ENCODE measurements around the gene KCNQ2. TPM values are rescaled to one million over a fixed set of nuclear protein-coding genes. Genes with fewer than 3 reads are reported as not detected.

The KCNQ2 gene
- total RNA-seq, 1 donor from 2014 or later: 39.5 TPM

- H3K4me1 Mint-ChIP-seq: peaks cover 21% of the 10 kb centered on the region
- peak overlapping the region; percentile 0 for H3K27ac Mint-ChIP-seq
Observed at GRCh38 chr20:63430891-63431290, 41.6 kb downstream of the KCNQ2 start.

GRCh38 chr20:63429992-63430391, 42.5 kb downstream of the KCNQ2 start:
- H3K27ac ChIP-seq: no peak overlapping the region
- no peak overlapping the region for H3K4me2 ChIP-seq
- no peaks in the 10 kb centered on the region for H3K9me3 ChIP-seq (ENCODE audit: low read depth)
- no peak overlapping the region for H3K27ac Mint-ChIP-seq
- DNase-seq (ENCODE audit: low spot score): no peak
- peaks cover 16% of the 10 kb centered on the region for H3K4me1 Mint-ChIP-seq
- no peak overlapping the region for H3K4me3 Mint-ChIP-seq
- no peaks in the 10 kb centered on the region for H3K4me1 ChIP-seq
- H3F3A ChIP-seq (ENCODE audit: low read depth): peaks cover 20% of the 10 kb centered on the region
- H4K20me1 ChIP-seq (ENCODE audit: low read depth): no peaks in the 10 kb centered on the region
- H2AFZ ChIP-seq (replicated peaks): no peak overlapping the region
- H3K9ac ChIP-seq: no peak overlapping the region
- peaks cover 14% of the 10 kb centered on the region for H3K36me3 Mint-ChIP-seq
- TF ChIP-seq EZH2phosphoT487 (IDR thresholded peaks at IDR 0.05) (no peak), EZH2 (IDR thresholded peaks at IDR 0.05) (no peak), CTCF (IDR thresholded peaks at IDR 0.05) (no peak)
- no peaks in the 10 kb centered on the region for H3K79me2 ChIP-seq (ENCODE audit: low read depth)
- no peak overlapping the region for H3K4me3 ChIP-seq
- no peaks in the 10 kb centered on the region for H3K27me3 ChIP-seq
- peaks cover 2% of the 10 kb centered on the region for H3K27me3 Mint-ChIP-seq (ENCODE audit: insufficient read depth, low read depth)
- H3K36me3 ChIP-seq: no peaks in the 10 kb centered on the region
- H3K9me3 Mint-ChIP-seq: peaks cover 1% of the 10 kb centered on the region

More at GRCh38 chr20:63430891-63431290, 41.6 kb downstream of the KCNQ2 start:
- peaks cover 11% of the 10 kb centered on the region for H3K36me3 Mint-ChIP-seq
- H3K4me2 ChIP-seq: no peak overlapping the region
- H2AFZ ChIP-seq (replicated peaks): no peak overlapping the region
- no peaks in the 10 kb centered on the region for H3K9me3 Mint-ChIP-seq
- no peaks in the 10 kb centered on the region for H3K27me3 ChIP-seq
- no peak overlapping the region for H3K4me3 ChIP-seq
- H3K27ac ChIP-seq: no peak overlapping the region
- TF ChIP-seq EZH2 (IDR thresholded peaks at IDR 0.05) (no peak), EZH2phosphoT487 (IDR thresholded peaks at IDR 0.05) (no peak), CTCF (IDR thresholded peaks at IDR 0.05) (no peak)
- no peaks in the 10 kb centered on the region for H3K27me3 Mint-ChIP-seq (ENCODE audit: insufficient read depth, low read depth)
- no peaks in the 10 kb centered on the region for H3K79me2 ChIP-seq (ENCODE audit: low read depth)
- H3K9ac ChIP-seq: no peak overlapping the region
- no peaks in the 10 kb centered on the region for H3K9me3 ChIP-seq (ENCODE audit: low read depth)
- H3K36me3 ChIP-seq: no peaks in the 10 kb centered on the region
- no peak overlapping the region for H3K4me3 Mint-ChIP-seq
- peaks cover 27% of the 10 kb centered on the region for H3F3A ChIP-seq (ENCODE audit: low read depth)
- H4K20me1 ChIP-seq (ENCODE audit: low read depth): no peaks in the 10 kb centered on the region
- DNase-seq (ENCODE audit: low spot score): no peak
- H3K4me1 ChIP-seq: no peaks in the 10 kb centered on the region

GRCh38 chr20:63428906-63429575, 43.4 kb downstream of the KCNQ2 start:
- H3K4me1 Mint-ChIP-seq: peaks cover 10% of the 10 kb centered on the region
- DNase-seq (ENCODE audit: low spot score): no peak
- peaks cover 2% of the 10 kb centered on the region for H3K27me3 Mint-ChIP-seq (ENCODE audit: insufficient read depth, low read depth)
- H3K27me3 ChIP-seq: no peaks in the 10 kb centered on the region
- H3K4me3 Mint-ChIP-seq: no peak overlapping the region
- H3K9ac ChIP-seq: no peak overlapping the region
- no peaks in the 10 kb centered on the region for H3K4me1 ChIP-seq
- H3K9me3 ChIP-seq (ENCODE audit: low read depth): no peaks in the 10 kb centered on the region
- no peak overlapping the region for H3K27ac Mint-ChIP-seq
- H4K20me1 ChIP-seq (ENCODE audit: low read depth): no peaks in the 10 kb centered on the region
- peaks cover 18% of the 10 kb centered on the region for H3K36me3 Mint-ChIP-seq
- H3K27ac ChIP-seq: no peak overlapping the region
- TF ChIP-seq EZH2 (IDR thresholded peaks at IDR 0.05): no peak
- no peak for TF ChIP-seq CTCF (IDR thresholded peaks at IDR 0.05)
- no peak for TF ChIP-seq EZH2phosphoT487 (IDR thresholded peaks at IDR 0.05)
- no peak overlapping the region for H3K4me2 ChIP-seq
- H2AFZ ChIP-seq (replicated peaks): no peak overlapping the region
- no peak overlapping the region for H3K4me3 ChIP-seq
- H3K36me3 ChIP-seq: no peaks in the 10 kb centered on the region
- peaks cover 2% of the 10 kb centered on the region for H3K9me3 Mint-ChIP-seq
- no peaks in the 10 kb centered on the region for H3K79me2 ChIP-seq (ENCODE audit: low read depth)
- peaks cover 20% of the 10 kb centered on the region for H3F3A ChIP-seq (ENCODE audit: low read depth)
